Common myeloid progenitor, CD34-positive (primary cell): ENCODE results near the gene SMCO2.
A peak's percentile ranks its signal among the peaks of the same experiment; 100 is the strongest.

Experiments
- CTCF ChIA-PET: fragments of 350-600 bp; sonication (Branson Sonifier 250); formaldehyde crosslinking; loops from one replicate; lab custom pipeline; 2021; ENCODE audit warnings: antibody characterized with exemption; lab: Charles Lee
- POLR2A ChIA-PET: fragments of 350-600 bp; sonication (Branson Sonifier 250); formaldehyde crosslinking; loops from one replicate; lab custom pipeline; 2021; ENCODE audit warnings: antibody characterized with exemption; lab: Charles Lee
- DNase-seq, 3 donors: peaks; one replicate each; pipeline versions ENCODE4 v3.0.0 to v3.0.0-alpha.2; 2013
- H3K27ac ChIP-seq, 2 experiments: 1 replicate in 1 of 2; 2 replicates in 1 of 2; pipeline ENCODE4 v1.7.0; 2013; ENCODE audit warnings: inconsistent platforms in 2 of 2, low read length in 2 of 2, mild to moderate bottlenecking in 2 of 2, low read depth in 1 of 2, moderate library complexity in 1 of 2; ENCODE audit not compliant: severe bottlenecking in 2 of 2, insufficient read depth in 1 of 2, poor library complexity in 1 of 2
- H3K27me3 ChIP-seq, 5 experiments: replicated peaks in 2 of 5; 1 replicate in 3 of 5; 2 replicates in 2 of 5; pipeline versions ENCODE4 v1.6.1 to v1.7.0; 2013; ENCODE audit warnings: low read length in 4 of 5, mild to moderate bottlenecking in 2 of 5, moderate library complexity in 2 of 5, inconsistent platforms in 1 of 5; ENCODE audit not compliant: insufficient read depth in 5 of 5, control insufficient read depth in 4 of 5
- H3K36me3 ChIP-seq, 4 experiments: 1 replicate in 2 of 4; 2 replicates in 2 of 4; pipeline versions ENCODE4 v1.6.1 to v1.7.0; 2013; ENCODE audit warnings: low read length in 3 of 4, control low read depth in 1 of 4, mild to moderate bottlenecking in 1 of 4; ENCODE audit not compliant: control insufficient read depth in 4 of 4, insufficient read depth in 4 of 4
- H3K4me1 ChIP-seq, 4 experiments: 1 replicate in 3 of 4; 2 replicates in 1 of 4; pipeline versions ENCODE4 v1.6.1 to v1.7.1; 2013; ENCODE audit warnings: low read length in 3 of 4, mild to moderate bottlenecking in 3 of 4, control low read depth in 1 of 4, inconsistent platforms in 1 of 4, moderate library complexity in 1 of 4; ENCODE audit not compliant: control insufficient read depth in 4 of 4, insufficient read depth in 4 of 4; ENCODE audit errors: control extremely low read depth in 1 of 4
- H3K4me3 ChIP-seq, 7 experiments: 1 replicate in 4 of 7; 2 replicates in 3 of 7; pipeline versions ENCODE4 v1.5.1 to v1.7.0; 2013; ENCODE audit warnings: mild to moderate bottlenecking in 7 of 7, low read length in 6 of 7, moderate library complexity in 6 of 7, inconsistent platforms in 2 of 7, low read depth in 2 of 7, control low read depth in 1 of 7; ENCODE audit not compliant: insufficient read depth in 4 of 7, control insufficient read depth in 1 of 7; ENCODE audit errors: extremely low read depth in 1 of 7
- H3K9me3 ChIP-seq, 5 experiments: 1 replicate in 4 of 5; 2 replicates in 1 of 5; pipeline versions ENCODE4 v1.6.1 to v1.7.1; 2013; ENCODE audit warnings: low read length in 4 of 5, mild to moderate bottlenecking in 2 of 5, inconsistent platforms in 1 of 5, low read depth in 1 of 5, moderate library complexity in 1 of 5; ENCODE audit not compliant: control insufficient read depth in 4 of 5, insufficient read depth in 2 of 5; ENCODE audit errors: control extremely low read depth in 1 of 5
- WGBS: methylation state at CpG from one replicate; pipeline ENCODE4 v1.1.5; 2013; ENCODE audit not compliant: insufficient coverage; 5-methylcytosine and 5-hydroxymethylcytosine counted together

The SMCO2 gene

DNA sequence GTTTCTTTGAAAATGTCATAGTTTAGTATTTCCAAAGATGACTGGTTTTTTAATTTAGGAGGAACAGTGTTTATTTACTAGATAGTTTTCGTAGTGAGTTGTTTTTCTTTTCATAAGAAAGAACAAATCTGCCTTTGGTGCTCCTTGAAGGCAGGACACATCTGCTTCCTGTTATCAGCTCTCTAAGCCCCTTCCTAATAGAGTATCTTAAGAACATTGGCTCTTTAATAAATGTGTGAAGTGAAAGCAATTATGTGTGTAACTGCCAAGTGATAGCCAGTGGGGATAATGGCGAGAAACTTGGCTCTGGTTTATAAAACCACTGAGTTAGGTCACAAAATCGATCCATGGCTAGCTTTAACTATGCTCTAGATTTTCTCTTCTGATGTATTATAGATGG is 54.0 kb downstream of the SMCO2 start:
- ChIA-PET CTCF (no interaction called here), POLR2A (no interaction called here)
- Histone ChIP-seq H3K9me3 (peaks cover 0 to 2% (median 0%) of the 10 kb centered on the region in 5 experiments), H3K27ac (no peak overlapping the region), H3K36me3 (no peaks in the 10 kb centered on the region), H3K4me3 (no peak overlapping the region), H3K27me3 (no peaks in the 10 kb centered on the region), H3K4me1 (no peaks in the 10 kb centered on the region)
- peak in 1 of 3 donors; percentile 29 for DNase-seq
- WGBS, result 78% methylated on average over 3 of the region's 3 CpGs

DNA sequence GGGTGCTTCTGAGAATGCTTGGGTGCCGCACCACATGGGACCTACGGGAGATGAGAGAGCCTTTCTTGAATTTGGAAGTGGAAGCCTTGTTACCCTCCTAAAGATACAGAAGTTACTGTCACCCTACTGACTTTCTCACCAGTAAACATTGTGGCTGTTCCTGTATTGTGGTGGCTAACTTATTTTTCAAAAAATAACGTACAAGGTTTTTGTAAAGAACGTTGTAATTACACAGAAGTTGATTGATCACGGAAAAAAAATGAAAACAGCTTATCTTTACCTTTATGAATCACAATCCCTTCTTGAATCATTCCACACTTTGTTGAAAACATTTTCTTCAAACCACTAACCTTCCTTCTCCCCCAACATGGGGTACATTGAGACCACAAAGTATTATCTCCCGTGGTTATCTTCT is 55.5 kb downstream of the SMCO2 start:
- ChIA-PET POLR2A (no interaction called here), CTCF (interaction anchor here (1.1 kb wide), 1 partner anchor 89 kb away, joined by 3 read pairs; no protein-coding TSS in a partner anchor)
- DNase-seq, result no peak
- H3K27ac ChIP-seq, result no peak overlapping the region
- WGBS, result 80% methylated on average over 3 of the region's 6 CpGs
- H3K36me3 ChIP-seq, result no peaks in the 10 kb centered on the region
- peaks cover 0 to 5% (median 0%) of the 10 kb centered on the region in 5 experiments for H3K9me3 ChIP-seq
- H3K4me1 ChIP-seq, result no peaks in the 10 kb centered on the region
- H3K27me3 ChIP-seq, result no peaks in the 10 kb centered on the region
- no peak overlapping the region for H3K4me3 ChIP-seq

DNA sequence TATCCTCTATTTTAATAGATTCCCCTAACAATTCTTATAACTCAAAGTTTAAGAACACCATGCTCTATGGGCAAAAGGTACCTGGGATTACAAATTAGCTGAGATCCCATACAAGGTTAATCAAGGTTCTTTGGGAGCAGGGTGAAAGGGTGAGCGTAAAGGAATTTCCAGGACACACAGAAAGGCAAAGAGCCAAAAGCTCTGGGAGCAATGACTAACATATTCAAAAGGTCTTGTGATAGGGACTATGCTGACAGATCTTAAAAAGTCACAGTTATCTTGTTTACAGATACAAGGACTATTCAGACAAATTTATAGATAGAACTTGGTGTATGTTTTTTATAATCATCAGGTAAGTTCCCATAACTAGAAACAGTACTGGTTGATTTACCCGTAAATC is 58.0 kb downstream of the SMCO2 start:
- peaks cover 0 to 5% (median 0%) of the 10 kb centered on the region in 5 experiments for H3K9me3 ChIP-seq
- H3K4me3 ChIP-seq, result no peak overlapping the region
- no peaks in the 10 kb centered on the region for H3K27me3 ChIP-seq
- WGBS, result no CpG with 5 or more reads among the region's 2 CpGs
- DNase-seq, result no peak
- H3K4me1 ChIP-seq, result no peaks in the 10 kb centered on the region
- ChIA-PET CTCF (interaction anchor here (1.5 kb wide), 1 partner anchor 9 kb away, joined by 6 read pairs; no protein-coding TSS in a partner anchor), POLR2A (no interaction called here)
- H3K27ac ChIP-seq, result no peak overlapping the region
- no peaks in the 10 kb centered on the region for H3K36me3 ChIP-seq

DNA sequence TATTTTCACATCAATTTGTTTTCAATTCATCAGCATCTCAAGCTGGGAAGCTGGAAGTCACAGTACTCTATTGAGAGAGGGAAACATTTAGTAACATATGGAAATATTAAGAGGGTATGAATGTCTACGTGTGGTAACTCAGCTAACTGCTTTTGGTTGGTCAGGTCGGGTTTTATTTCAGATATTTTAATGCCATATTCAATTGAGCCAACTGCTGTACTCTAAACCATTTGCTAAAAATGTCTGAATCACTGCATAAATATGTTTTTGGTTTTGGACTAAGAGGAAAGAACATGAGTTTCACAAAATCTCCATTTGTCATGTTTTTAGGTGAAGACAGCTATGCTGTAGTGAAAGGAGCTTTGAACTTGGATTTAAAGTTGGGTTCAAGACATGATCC is 58.6 kb downstream of the SMCO2 start:
- no CpG with 5 or more reads among the region's 2 CpGs for WGBS
- Histone ChIP-seq H3K4me1 (no peaks in the 10 kb centered on the region), H3K27me3 (no peaks in the 10 kb centered on the region), H3K4me3 (no peak overlapping the region), H3K9me3 (peaks cover 0 to 5% (median 0%) of the 10 kb centered on the region in 5 experiments), H3K27ac (no peak overlapping the region), H3K36me3 (no peaks in the 10 kb centered on the region)
- CTCF ChIA-PET, result interaction anchor here (0.5 to 1.5 kb wide), 2 partner anchors 9 to 70 kb away, joined by 3 to 6 read pairs; no protein-coding TSS in a partner anchor
- no peak for DNase-seq
- POLR2A ChIA-PET, result no interaction called here

DNA sequence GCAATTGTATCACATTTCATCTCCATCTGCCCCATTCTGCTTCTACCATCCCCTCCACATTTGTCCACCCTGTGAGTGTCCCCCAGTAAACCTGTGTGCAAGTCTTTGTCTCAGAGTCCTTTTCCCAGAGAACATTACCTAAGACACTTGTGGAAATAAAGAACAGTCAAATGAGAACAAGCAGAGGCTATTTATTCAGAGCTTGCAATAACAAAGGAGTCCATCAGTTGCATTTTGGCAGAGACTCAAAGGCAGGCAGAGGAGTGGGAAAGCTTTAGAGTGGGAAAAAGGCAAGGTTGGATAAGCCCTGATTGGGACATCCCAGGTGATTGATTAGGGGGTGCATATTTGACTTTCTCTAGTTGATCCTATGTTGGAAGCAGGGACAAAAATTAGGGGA is 59.2 kb downstream of the SMCO2 start:
- CTCF ChIA-PET, result no interaction called here
- H3K27ac ChIP-seq, result no peak overlapping the region
- no peaks in the 10 kb centered on the region for H3K4me1 ChIP-seq
- peaks cover 0 to 5% (median 0%) of the 10 kb centered on the region in 5 experiments for H3K9me3 ChIP-seq
- H3K27me3 ChIP-seq, result no peaks in the 10 kb centered on the region
- no peaks in the 10 kb centered on the region for H3K36me3 ChIP-seq
- H3K4me3 ChIP-seq, result no peak overlapping the region
- POLR2A ChIA-PET, result no interaction called here
- no peak for DNase-seq

DNA sequence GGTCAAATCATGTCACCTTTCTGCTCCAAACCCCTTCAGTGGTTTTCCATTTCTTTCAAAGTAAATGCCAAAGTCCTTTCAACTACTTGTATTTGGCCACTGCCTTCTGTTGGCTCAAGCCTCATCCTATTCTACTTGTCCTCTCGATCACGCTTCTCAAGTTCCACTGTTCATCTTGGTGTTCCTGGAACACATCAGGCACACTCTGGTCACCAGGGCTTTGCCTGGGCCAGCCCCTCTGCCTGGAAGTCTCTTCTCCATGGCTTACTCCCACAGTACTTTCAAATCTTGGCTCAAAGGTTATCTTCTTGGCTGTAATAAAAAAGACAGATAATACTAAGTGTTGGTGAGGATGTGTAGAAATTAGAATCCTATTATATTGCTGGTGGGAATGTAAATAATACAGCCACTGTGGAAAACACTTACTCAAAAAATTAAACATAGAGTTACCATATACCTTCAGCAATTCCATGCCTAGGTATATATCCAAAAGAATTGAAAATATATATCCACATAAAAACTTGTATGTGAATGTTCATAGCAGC is 60.2 kb downstream of the SMCO2 start:
- CTCF ChIA-PET, result no interaction called here
- Histone ChIP-seq H3K4me1 (no peaks in the 10 kb centered on the region), H3K9me3 (peaks cover 0 to 5% (median 0%) of the 10 kb centered on the region in 5 experiments), H3K27me3 (no peaks in the 10 kb centered on the region), H3K4me3 (no peak overlapping the region), H3K27ac (no peak overlapping the region), H3K36me3 (no peaks in the 10 kb centered on the region)
- WGBS, result 100% methylated on average over 2 of the region's 2 CpGs
- POLR2A ChIA-PET, result no interaction called here
- DNase-seq, result no peak

DNA sequence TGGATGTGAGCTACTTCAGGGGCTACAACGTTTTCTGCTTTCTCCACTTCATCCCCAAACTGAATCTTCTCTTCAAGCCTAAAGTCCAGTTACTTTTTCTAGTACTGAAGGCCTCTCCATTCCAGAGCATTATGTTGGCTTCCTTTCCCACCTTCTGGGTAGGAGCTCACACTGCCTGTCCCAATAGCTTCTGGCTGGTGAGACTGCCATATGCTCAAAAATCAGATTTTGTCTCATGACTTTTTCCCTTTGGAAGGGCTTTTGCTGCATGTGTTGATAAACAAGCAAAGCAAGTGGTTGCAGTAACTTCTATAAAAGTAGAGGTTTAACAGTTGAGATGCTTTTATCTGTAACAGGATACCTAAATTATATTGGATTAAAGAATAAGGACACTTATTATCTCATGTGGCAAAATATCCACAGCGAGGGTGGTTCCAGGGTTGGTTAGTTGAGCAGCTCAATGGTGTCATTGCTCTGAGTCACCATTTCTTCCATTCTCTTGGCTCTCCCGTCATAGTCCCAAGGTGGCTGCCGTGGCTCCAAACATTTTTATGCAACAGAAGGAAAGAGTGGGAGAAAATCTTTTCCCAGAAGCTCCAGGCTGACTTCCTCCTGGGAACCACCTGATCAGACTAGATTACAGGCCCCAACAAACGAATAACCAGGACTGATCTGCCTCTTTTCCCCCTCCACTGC is 62.3 kb downstream of the SMCO2 start:
- Histone ChIP-seq H3K4me1 (no peaks in the 10 kb centered on the region), H3K27ac (no peak overlapping the region), H3K4me3 (no peak overlapping the region), H3K9me3 (peaks cover 0 to 5% (median 0%) of the 10 kb centered on the region in 5 experiments), H3K36me3 (no peaks in the 10 kb centered on the region), H3K27me3 (no peaks in the 10 kb centered on the region)
- DNase-seq, result no peak
- ChIA-PET CTCF (no interaction called here), POLR2A (no interaction called here)
- 93% methylated on average over 3 of the region's 5 CpGs for WGBS
